Measurements from ENCODE around the gene FARP1. TPM values are rescaled to one million over a fixed set of nuclear protein-coding genes. Genes with fewer than 3 reads are reported as not detected.

The FARP1 gene
- total RNA-seq, 4 donors from 2014 or later, result 11.0 to 27.2 (median 13.6) TPM

GRCh38 chr13:98156259-98156658 is 13.4 kb downstream of the FARP1 start:
- H3K4me1 ChIP-seq, result no peaks in the 10 kb centered on the region
- TF ChIP-seq, protein P1, sequence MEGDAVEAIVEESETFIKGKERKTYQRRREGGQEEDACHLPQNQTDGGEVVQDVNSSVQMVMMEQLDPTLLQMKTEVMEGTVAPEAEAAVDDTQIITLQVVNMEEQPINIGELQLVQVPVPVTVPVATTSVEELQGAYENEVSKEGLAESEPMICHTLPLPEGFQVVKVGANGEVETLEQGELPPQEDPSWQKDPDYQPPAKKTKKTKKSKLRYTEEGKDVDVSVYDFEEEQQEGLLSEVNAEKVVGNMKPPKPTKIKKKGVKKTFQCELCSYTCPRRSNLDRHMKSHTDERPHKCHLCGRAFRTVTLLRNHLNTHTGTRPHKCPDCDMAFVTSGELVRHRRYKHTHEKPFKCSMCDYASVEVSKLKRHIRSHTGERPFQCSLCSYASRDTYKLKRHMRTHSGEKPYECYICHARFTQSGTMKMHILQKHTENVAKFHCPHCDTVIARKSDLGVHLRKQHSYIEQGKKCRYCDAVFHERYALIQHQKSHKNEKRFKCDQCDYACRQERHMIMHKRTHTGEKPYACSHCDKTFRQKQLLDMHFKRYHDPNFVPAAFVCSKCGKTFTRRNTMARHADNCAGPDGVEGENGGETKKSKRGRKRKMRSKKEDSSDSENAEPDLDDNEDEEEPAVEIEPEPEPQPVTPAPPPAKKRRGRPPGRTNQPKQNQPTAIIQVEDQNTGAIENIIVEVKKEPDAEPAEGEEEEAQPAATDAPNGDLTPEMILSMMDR (IDR thresholded peaks at IDR 0.05), result no peak
- TF ChIP-seq EP300 (IDR thresholded peaks at IDR 0.05) (no peak), POLR2AphosphoS5 (IDR thresholded peaks at IDR 0.05) (no peak), POLR2A (IDR thresholded peaks at IDR 0.05) (no peak)
- no peak for DNase-seq (ENCODE audit: low spot score in 2 of 2)
- H3K27ac ChIP-seq, result no peak overlapping the region
- no peaks in the 10 kb centered on the region for H3K27me3 ChIP-seq
- whole genome bisulfite sequencing, result 81% methylated on average over 2 of the region's 2 CpGs
- H3K9me3 ChIP-seq, result no peaks in the 10 kb centered on the region
- H3K4me3 ChIP-seq, result no peak overlapping the region
- no peaks in the 10 kb centered on the region for H3K36me3 ChIP-seq

DNA sequence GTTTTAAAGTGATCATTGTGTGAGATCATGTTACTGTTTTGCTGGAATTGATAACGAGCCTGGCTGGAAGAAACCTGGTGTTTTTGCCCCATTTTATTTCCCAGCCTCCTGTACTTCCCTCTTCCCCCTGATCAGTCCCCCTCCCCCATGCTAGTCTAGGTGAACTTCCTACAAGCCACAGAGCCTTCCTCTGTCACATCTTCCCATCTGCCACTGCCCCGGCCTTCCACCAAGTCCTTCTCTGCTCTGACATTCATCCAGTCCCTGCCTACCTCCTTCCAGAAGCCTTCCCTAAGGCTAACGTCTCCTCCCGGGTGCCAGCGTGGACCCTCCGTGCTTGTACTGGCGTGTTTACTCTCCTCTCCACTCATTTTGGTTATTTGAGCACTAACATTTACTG is 14.3 kb downstream of the FARP1 start:
- no peaks in the 10 kb centered on the region for H3K9me3 ChIP-seq
- no peaks in the 10 kb centered on the region for H3K4me1 ChIP-seq
- H3K27ac ChIP-seq, result no peak overlapping the region
- WGBS, result 82% methylated on average over 7 of the region's 7 CpGs
- H3K36me3 ChIP-seq, result no peaks in the 10 kb centered on the region
- no peak for DNase-seq (ENCODE audit: low spot score in 2 of 2)
- TF ChIP-seq EP300 (IDR thresholded peaks at IDR 0.05), result no peak
- no peak for TF ChIP-seq POLR2A (IDR thresholded peaks at IDR 0.05)
- TF ChIP-seq POLR2AphosphoS5 (IDR thresholded peaks at IDR 0.05), result no peak
- TF ChIP-seq, protein P1 (IDR thresholded peaks at IDR 0.05), result no peak
- no peaks in the 10 kb centered on the region for H3K27me3 ChIP-seq
- no peak overlapping the region for H3K4me3 ChIP-seq

DNA sequence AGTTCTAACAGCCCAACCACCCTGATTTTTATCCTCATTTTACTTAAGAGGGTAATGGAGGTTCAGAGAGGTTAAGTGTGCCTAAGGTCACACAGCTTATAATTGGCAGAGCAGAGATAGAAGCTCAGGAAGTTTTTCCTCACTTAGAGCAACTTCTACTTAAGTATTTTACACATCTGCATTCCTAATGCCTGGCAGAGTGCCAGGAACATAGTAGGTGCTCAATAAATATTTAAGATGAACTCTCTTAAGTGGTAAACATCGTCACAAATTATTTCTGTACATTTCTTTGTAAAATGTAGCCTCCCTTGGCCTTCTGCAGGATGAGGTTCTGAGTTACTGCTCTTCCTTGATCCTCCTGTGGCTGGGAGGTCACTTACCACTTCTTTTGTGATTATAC is 14.7 kb downstream of the FARP1 start:
- TF ChIP-seq POLR2AphosphoS5 (IDR thresholded peaks at IDR 0.05), result no peak
- no peak for TF ChIP-seq EP300 (IDR thresholded peaks at IDR 0.05)
- TF ChIP-seq, protein P1 (IDR thresholded peaks at IDR 0.05), result no peak
- H3K36me3 ChIP-seq, result no peaks in the 10 kb centered on the region
- H3K4me1 ChIP-seq, result no peaks in the 10 kb centered on the region
- no peak for DNase-seq (ENCODE audit: low spot score in 2 of 2)
- no peak overlapping the region for H3K4me3 ChIP-seq
- no peaks in the 10 kb centered on the region for H3K9me3 ChIP-seq
- H3K27me3 ChIP-seq, result no peaks in the 10 kb centered on the region
- WGBS, result 82% methylated on average over 1 of the region's 1 CpG
- H3K27ac ChIP-seq, result no peak overlapping the region

- Histone ChIP-seq H3K4me1 (no peaks in the 10 kb centered on the region), H3K9me3 (no peaks in the 10 kb centered on the region), H3K4me3 (no peak overlapping the region), H3K36me3 (no peaks in the 10 kb centered on the region), H3K27me3 (no peaks in the 10 kb centered on the region), H3K27ac (no peak overlapping the region)
- WGBS, result 89% methylated on average over 5 of the region's 5 CpGs
- TF ChIP-seq, protein P1 (IDR thresholded peaks at IDR 0.05), result no peak
- no peak for DNase-seq (ENCODE audit: low spot score in 2 of 2)
Measured at GRCh38 chr13:98158172-98158899, 15.4 kb downstream of the FARP1 start.

DNA sequence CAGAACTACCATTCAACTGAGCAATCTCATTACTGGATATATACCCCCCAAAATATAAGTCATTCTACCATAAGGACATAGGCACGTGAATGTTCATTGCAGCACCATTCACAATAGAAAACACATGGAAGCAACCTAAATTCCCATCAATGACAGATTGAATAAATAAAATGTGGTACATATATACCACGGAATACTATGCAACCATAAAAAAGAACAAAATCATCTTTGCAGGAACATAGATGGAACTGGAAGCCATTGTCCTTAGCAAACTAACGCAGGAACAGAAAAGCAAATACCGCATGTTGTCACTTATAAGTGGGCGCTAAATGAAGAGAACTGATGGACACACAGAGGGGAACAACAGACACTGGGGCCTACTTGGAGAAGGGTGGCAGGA is 20.0 kb downstream of the FARP1 start:
- no peaks in the 10 kb centered on the region for H3K27me3 ChIP-seq
- H3K4me3 ChIP-seq, result no peak overlapping the region
- no peak overlapping the region for H3K27ac ChIP-seq
- no peak for DNase-seq (ENCODE audit: low spot score in 2 of 2)
- TF ChIP-seq POLR2A (IDR thresholded peaks at IDR 0.05), result no peak
- H3K4me1 ChIP-seq, result no peaks in the 10 kb centered on the region
- H3K36me3 ChIP-seq, result no peaks in the 10 kb centered on the region
- WGBS, result 93% methylated on average over 5 of the region's 5 CpGs
- H3K9me3 ChIP-seq, result no peaks in the 10 kb centered on the region

DNA sequence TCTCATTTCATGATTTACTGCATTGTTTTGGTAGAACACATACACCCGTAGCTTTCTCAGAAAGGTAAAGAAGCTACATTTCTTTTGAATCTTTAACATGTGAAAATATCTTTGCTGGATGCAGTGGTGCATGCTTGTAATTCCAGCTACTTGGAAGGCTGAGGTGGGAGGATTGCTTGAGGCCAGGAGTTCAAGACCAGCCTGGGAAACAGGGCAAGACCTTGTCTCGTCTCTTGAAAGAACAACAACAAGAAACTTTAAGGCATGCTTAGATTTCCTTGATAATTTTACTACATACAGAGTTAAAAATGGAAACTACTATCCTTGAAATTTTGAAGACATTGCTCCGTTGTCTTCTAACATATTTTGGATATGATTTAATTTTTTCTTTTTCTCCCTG is 26.4 kb downstream of the FARP1 start:
- Histone ChIP-seq H3K4me1 (peaks cover 24% of the 10 kb centered on the region), H3K27me3 (no peaks in the 10 kb centered on the region), H3K9me3 (no peaks in the 10 kb centered on the region), H3K36me3 (no peaks in the 10 kb centered on the region), H3K4me3 (no peak overlapping the region), H3K27ac (no peak overlapping the region)
- TF ChIP-seq POLR2A (IDR thresholded peaks at IDR 0.05) (no peak), POLR2AphosphoS5 (IDR thresholded peaks at IDR 0.05) (no peak), EP300 (IDR thresholded peaks at IDR 0.05) (no peak)
- TF ChIP-seq, protein P1 (IDR thresholded peaks at IDR 0.05), result no peak
- DNase-seq (ENCODE audit: low spot score in 2 of 2), result no peak
- 85% methylated on average over 3 of the region's 3 CpGs for WGBS

Data from suprapubic skin (tissue), 4 donors.